ENCODE results near the gene TRAPPC11. TPM values are rescaled to one million over a fixed set of nuclear protein-coding genes. Genes with fewer than 3 reads are reported as not detected.

TRAPPC11 gene
- total RNA-seq, 1 donor from 2014 or later, result 37.3 TPM

Other genes with a start within 250 kb of the TRAPPC11 start
- gene CDKN2AIP, start 214.7 kb upstream of the TRAPPC11 start, total RNA-seq, result 13.2 and 13.8 TPM in 2 replicates
- gene ING2, start 154.2 kb upstream of the TRAPPC11 start, total RNA-seq, result 7.0 and 10.2 TPM in 2 replicates
- gene RWDD4, start 108 bp upstream of the TRAPPC11 start, total RNA-seq, result 19.3 and 20.6 TPM in 2 replicates
- gene STOX2, start 246.0 kb downstream of the TRAPPC11 start, total RNA-seq, result 0.19 and 0.68 TPM in 2 replicates